ENCODE results near the gene SLC30A5. TPM values are rescaled to one million over a fixed set of nuclear protein-coding genes. Genes with fewer than 3 reads are reported as not detected.

The SLC30A5 gene
- total and polyA plus RNA-seq, 2 donors (not counting 1 experiment from before 2014, with no cell fraction given): 12.5 to 35.8 TPM

DNA sequence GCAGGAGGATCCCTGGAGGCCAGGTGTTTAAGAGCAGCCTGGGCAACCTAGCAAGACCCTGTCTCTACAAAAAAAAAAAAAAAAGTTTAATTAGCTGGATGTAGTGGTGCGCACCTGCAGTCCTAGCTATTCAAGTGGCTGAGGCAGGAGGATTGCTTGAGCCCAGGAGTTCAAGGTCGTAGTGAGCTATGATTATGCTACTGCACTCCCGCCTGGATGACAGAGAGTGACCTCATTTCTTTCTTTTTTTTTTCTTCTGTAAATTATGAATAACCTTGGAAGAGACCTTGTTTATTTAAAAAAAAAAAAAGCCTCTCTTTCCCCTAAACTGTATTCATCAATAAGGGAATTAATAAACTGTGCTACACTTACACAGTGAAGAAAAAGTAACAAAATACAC, 43.6 kb upstream of the SLC30A5 start:
- Histone ChIP-seq H2AFZ (ENCODE audit: insufficient read depth, low read depth, low read length, poor library complexity, severe bottlenecking) (no peak overlapping the region), H3K4me3 (ENCODE audit: control extremely low read depth in 1 of 5, extremely low read depth in 1 of 5, insufficient read depth in 1 of 5, low read depth in 2 of 5, low read length in 4 of 5) (no peak overlapping the region), H3K27me3 (replicated peaks in 1 of 4; ENCODE audit: control extremely low read depth in 1 of 4, control insufficient read depth in 3 of 4, insufficient read depth in 4 of 4, low read length in 3 of 4) (peaks cover 0 to 3% (median 0%) of the 10 kb centered on the region in 4 experiments), H3K9me3 (ENCODE audit: control extremely low read depth in 1 of 3, control insufficient read depth in 2 of 3, insufficient read depth in 1 of 3, low read length in 2 of 3) (no peaks in the 10 kb centered on the region), H3K4me2 (replicated peaks; ENCODE audit: low read depth, low read length, poor library complexity, severe bottlenecking) (no peak overlapping the region), H3K27ac (ENCODE audit: low read length in 2 of 2) (no peak overlapping the region), H3K9ac (ENCODE audit: low read length) (no peak overlapping the region), H4K20me1 (ENCODE audit: control insufficient read depth, insufficient read depth, low read length, poor library complexity, severe bottlenecking) (no peaks in the 10 kb centered on the region), H3K79me2 (ENCODE audit: control insufficient read depth, insufficient read depth, low read length) (no peaks in the 10 kb centered on the region), H3K4me1 (ENCODE audit: control insufficient read depth in 2 of 2, insufficient read depth in 2 of 2, low read length in 2 of 2) (no peaks in the 10 kb centered on the region), H3K36me3 (replicated peaks in 1 of 2; ENCODE audit: control extremely low read depth in 1 of 2, control insufficient read depth in 1 of 2, extremely low read depth in 1 of 2, insufficient read depth in 2 of 2, low read length in 1 of 2) (no peaks in the 10 kb centered on the region)
- Mint-ChIP-seq H3K27ac (no peak overlapping the region), H3K9me3 (ENCODE audit: insufficient read depth) (no peaks in the 10 kb centered on the region), H3K4me3 (no peak overlapping the region), H3K4me1 (no peaks in the 10 kb centered on the region), H3K27me3 (peaks cover 5% of the 10 kb centered on the region)
- intact Hi-C loops (cut with micrococcal nuclease): no loop called here
- 92% methylated on average over 2 of the region's 3 CpGs for WGBS (ENCODE audit: insufficient coverage)
- TF ChIP-seq, protein P1, sequence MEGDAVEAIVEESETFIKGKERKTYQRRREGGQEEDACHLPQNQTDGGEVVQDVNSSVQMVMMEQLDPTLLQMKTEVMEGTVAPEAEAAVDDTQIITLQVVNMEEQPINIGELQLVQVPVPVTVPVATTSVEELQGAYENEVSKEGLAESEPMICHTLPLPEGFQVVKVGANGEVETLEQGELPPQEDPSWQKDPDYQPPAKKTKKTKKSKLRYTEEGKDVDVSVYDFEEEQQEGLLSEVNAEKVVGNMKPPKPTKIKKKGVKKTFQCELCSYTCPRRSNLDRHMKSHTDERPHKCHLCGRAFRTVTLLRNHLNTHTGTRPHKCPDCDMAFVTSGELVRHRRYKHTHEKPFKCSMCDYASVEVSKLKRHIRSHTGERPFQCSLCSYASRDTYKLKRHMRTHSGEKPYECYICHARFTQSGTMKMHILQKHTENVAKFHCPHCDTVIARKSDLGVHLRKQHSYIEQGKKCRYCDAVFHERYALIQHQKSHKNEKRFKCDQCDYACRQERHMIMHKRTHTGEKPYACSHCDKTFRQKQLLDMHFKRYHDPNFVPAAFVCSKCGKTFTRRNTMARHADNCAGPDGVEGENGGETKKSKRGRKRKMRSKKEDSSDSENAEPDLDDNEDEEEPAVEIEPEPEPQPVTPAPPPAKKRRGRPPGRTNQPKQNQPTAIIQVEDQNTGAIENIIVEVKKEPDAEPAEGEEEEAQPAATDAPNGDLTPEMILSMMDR (IDR thresholded peaks at IDR 0.05): no peak
- TF ChIP-seq EZH2 (IDR thresholded peaks at IDR 0.05; ENCODE audit: borderline replicate concordance, insufficient read depth, low read depth, low read length, poor library complexity, severe bottlenecking): no peak
- ATAC-seq (ENCODE audit: low read depth) (no peak), DNase-seq (no peak)
- POLR2A ChIA-PET: no interaction called here
- CTCF ChIA-PET: no interaction called here

DNA sequence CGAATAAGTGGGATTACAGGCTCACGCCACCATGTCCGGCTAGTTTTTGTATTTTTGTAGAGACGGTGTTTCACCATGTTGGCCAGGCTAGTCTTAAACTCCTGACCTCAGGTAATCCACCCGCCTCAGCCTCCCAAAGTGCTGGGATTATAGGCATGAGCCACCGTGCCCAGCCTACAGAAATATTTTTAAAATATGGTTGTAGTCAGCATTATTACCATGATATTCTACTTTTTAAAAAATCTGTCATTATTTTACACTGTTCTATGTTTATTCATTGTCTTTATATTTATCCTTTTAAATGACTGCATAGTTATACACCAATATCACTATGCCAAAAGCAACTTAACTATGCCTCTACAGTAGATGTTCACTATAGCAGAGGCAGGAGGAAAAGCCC, 41.6 kb upstream of the SLC30A5 start:
- Histone ChIP-seq H2AFZ (ENCODE audit: insufficient read depth, low read depth, low read length, poor library complexity, severe bottlenecking) (no peak overlapping the region), H3K27ac (ENCODE audit: low read length in 2 of 2) (no peak overlapping the region), H3K27me3 (replicated peaks in 1 of 4; ENCODE audit: control extremely low read depth in 1 of 4, control insufficient read depth in 3 of 4, insufficient read depth in 4 of 4, low read length in 3 of 4) (peaks cover 0 to 3% (median 0%) of the 10 kb centered on the region in 4 experiments), H3K9me3 (ENCODE audit: control extremely low read depth in 1 of 3, control insufficient read depth in 2 of 3, insufficient read depth in 1 of 3, low read length in 2 of 3) (no peaks in the 10 kb centered on the region), H3K4me3 (ENCODE audit: control extremely low read depth in 1 of 5, extremely low read depth in 1 of 5, insufficient read depth in 1 of 5, low read depth in 2 of 5, low read length in 4 of 5) (no peak overlapping the region), H4K20me1 (ENCODE audit: control insufficient read depth, insufficient read depth, low read length, poor library complexity, severe bottlenecking) (no peaks in the 10 kb centered on the region), H3K9ac (ENCODE audit: low read length) (no peak overlapping the region), H3K36me3 (replicated peaks in 1 of 2; ENCODE audit: control extremely low read depth in 1 of 2, control insufficient read depth in 1 of 2, extremely low read depth in 1 of 2, insufficient read depth in 2 of 2, low read length in 1 of 2) (no peaks in the 10 kb centered on the region), H3K4me1 (ENCODE audit: control insufficient read depth in 2 of 2, insufficient read depth in 2 of 2, low read length in 2 of 2) (no peaks in the 10 kb centered on the region), H3K4me2 (replicated peaks; ENCODE audit: low read depth, low read length, poor library complexity, severe bottlenecking) (no peak overlapping the region), H3K79me2 (ENCODE audit: control insufficient read depth, insufficient read depth, low read length) (no peaks in the 10 kb centered on the region)
- no peak for TF ChIP-seq EZH2 (IDR thresholded peaks at IDR 0.05; ENCODE audit: borderline replicate concordance, insufficient read depth, low read depth, low read length, poor library complexity, severe bottlenecking)
- TF ChIP-seq, protein P1 (IDR thresholded peaks at IDR 0.05): no peak
- intact Hi-C loops (cut with micrococcal nuclease): no loop called here
- H3K4me3 Mint-ChIP-seq: no peak overlapping the region
- DNase-seq (no peak), ATAC-seq (ENCODE audit: low read depth) (no peak)
- H3K4me1 Mint-ChIP-seq: no peaks in the 10 kb centered on the region
- POLR2A ChIA-PET: no interaction called here
- CTCF ChIA-PET: no interaction called here
- H3K27me3 Mint-ChIP-seq: peaks cover 5% of the 10 kb centered on the region
- H3K9me3 Mint-ChIP-seq (ENCODE audit: insufficient read depth): no peaks in the 10 kb centered on the region
- no peak overlapping the region for H3K27ac Mint-ChIP-seq
- 100% methylated on average over 3 of the region's 6 CpGs for WGBS (ENCODE audit: insufficient coverage)
